Astrocyte of the hippocampus (primary cell): Measurements from ENCODE around the gene ADGRG2.
A peak's percentile ranks its signal among the peaks of the same experiment; 100 is the strongest.

ENCODE experiments used
- DNase-seq: peaks from one replicate; pipeline ENCODE4 v3.0.0; 2011; ENCODE audit warnings: low read depth, low spot score

ADGRG2 gene

GRCh38 chrX:18951032-18951431, 171.2 kb downstream of the ADGRG2 start:
- no peak for DNase-seq

GRCh38 chrX:18949944-18950301, 172.3 kb downstream of the ADGRG2 start:
- DNase-seq, result no peak

GRCh38 chrX:18949291-18949943, 172.9 kb downstream of the ADGRG2 start:
- no peak for DNase-seq

GRCh38 chrX:18946611-18947010, 175.7 kb downstream of the ADGRG2 start:
- no peak for DNase-seq

GRCh38 chrX:18946157-18946556, 176.1 kb downstream of the ADGRG2 start:
- peak; percentile 3 for DNase-seq

GRCh38 chrX:18945483-18945882, 176.8 kb downstream of the ADGRG2 start:
- no peak for DNase-seq

GRCh38 chrX:18944482-18944881, 177.8 kb downstream of the ADGRG2 start:
- no peak for DNase-seq

GRCh38 chrX:18941896-18942295, 180.4 kb downstream of the ADGRG2 start:
- DNase-seq, result peak; percentile 4
